ENCODE measurements around the gene CRISPLD2. TPM values are rescaled to one million over a fixed set of nuclear protein-coding genes. Genes with fewer than 3 reads are reported as not detected.

Gene CRISPLD2
- total RNA-seq, 3 donors from 2014 or later (not counting 1 experiment from before 2014, with no cell fraction given) = 0.86 to 6.3 TPM; not detected in 1

DNA sequence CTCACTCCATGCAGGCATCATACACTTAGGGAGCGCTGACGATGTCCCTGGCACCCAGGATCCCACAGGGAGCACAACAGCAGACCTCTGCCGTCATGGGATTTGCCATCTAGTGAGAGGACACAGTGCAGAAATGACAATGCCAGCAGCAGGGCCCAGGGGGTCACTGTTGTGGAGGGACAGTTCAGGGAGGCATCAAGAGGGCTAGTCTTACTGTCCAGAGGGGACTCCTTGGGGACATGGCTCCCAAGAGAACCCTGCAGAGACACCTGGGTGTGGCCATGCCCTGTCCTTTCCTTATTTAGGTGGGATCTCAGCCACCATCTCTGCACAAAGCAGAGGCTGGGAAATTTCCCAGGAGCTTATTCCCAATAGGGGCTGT, 73.7 kb downstream of the CRISPLD2 start:
- Histone ChIP-seq H3K4me3 (ENCODE audit: low read length) (no peak overlapping the region), H3K4me1 (ENCODE audit: control insufficient read depth, insufficient read depth, low read length) (peaks cover 7% of the 10 kb centered on the region), H3K27me3 (ENCODE audit: control insufficient read depth, insufficient read depth, low read length) (no peaks in the 10 kb centered on the region), H3K27ac (ENCODE audit: low read length) (no peak overlapping the region), H3K9me3 (ENCODE audit: control insufficient read depth, insufficient read depth, low read length) (no peaks in the 10 kb centered on the region), H3K36me3 (ENCODE audit: control insufficient read depth, insufficient read depth, low read length) (no peaks in the 10 kb centered on the region)
- Mint-ChIP-seq H3K4me3 (no peak overlapping the region), H3K9me3 (no peaks in the 10 kb centered on the region), H3K4me1 (peaks cover 0 to 7% of the 10 kb centered on the region in 2 donors), H3K27me3 (ENCODE audit: low read depth in 2 of 2) (peaks cover 13 to 19% of the 10 kb centered on the region in 2 donors), H3K27ac (no peak overlapping the region), H3K36me3 (no peaks in the 10 kb centered on the region)
- ATAC-seq = no peak
- no peak for DNase-seq
- 94% methylated on average over 3 of the region's 3 CpGs for WGBS (ENCODE audit: insufficient coverage)
- intact Hi-C loops (cut with micrococcal nuclease) = no loop called here
- TF ChIP-seq, protein P1, sequence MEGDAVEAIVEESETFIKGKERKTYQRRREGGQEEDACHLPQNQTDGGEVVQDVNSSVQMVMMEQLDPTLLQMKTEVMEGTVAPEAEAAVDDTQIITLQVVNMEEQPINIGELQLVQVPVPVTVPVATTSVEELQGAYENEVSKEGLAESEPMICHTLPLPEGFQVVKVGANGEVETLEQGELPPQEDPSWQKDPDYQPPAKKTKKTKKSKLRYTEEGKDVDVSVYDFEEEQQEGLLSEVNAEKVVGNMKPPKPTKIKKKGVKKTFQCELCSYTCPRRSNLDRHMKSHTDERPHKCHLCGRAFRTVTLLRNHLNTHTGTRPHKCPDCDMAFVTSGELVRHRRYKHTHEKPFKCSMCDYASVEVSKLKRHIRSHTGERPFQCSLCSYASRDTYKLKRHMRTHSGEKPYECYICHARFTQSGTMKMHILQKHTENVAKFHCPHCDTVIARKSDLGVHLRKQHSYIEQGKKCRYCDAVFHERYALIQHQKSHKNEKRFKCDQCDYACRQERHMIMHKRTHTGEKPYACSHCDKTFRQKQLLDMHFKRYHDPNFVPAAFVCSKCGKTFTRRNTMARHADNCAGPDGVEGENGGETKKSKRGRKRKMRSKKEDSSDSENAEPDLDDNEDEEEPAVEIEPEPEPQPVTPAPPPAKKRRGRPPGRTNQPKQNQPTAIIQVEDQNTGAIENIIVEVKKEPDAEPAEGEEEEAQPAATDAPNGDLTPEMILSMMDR (IDR thresholded peaks at IDR 0.05) = no peak

DNA sequence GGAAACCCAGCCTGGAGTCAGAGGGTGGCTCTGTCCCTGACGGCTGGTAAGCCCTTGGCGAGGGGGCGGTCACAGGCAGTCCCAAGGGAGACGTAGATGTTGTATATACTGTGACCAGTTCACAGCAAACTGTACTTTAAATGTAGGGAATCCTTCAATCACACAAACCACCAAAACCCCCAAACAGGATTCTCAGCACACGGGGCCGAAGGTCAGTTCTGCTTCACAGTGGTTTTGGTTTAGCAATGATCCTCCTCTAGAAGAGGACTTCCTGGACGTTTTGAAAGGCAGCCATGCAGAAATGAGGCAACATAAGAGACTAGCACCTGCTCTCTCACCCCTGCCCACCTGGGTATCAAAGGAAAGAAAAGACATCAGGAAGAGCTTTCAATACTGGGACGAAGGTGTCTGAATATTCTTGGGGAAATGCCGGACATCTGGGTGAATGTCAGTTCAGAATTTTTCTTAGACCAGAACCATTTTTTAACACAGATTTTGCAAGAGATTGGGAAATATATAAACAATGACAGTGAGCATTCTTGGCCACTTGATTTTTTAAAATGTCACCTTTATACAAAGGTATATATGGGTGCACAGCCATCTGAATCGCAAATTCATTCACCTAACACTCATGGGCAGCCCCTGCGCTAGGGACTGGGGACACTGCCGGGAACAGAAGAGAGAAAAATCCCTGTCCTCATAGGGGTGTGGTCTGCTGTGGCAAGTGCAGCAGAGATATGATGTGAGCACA, 74.2 kb downstream of the CRISPLD2 start:
- Mint-ChIP-seq H3K4me1 (peaks cover 0 to 8% of the 10 kb centered on the region in 2 donors), H3K9me3 (no peaks in the 10 kb centered on the region), H3K27ac (no peak overlapping the region), H3K4me3 (no peak overlapping the region), H3K36me3 (no peaks in the 10 kb centered on the region), H3K27me3 (ENCODE audit: low read depth in 2 of 2) (peaks cover 9 to 14% of the 10 kb centered on the region in 2 donors)
- WGBS (ENCODE audit: insufficient coverage) = 71% methylated on average over 10 of the region's 12 CpGs
- Histone ChIP-seq H3K36me3 (ENCODE audit: control insufficient read depth, insufficient read depth, low read length) (no peaks in the 10 kb centered on the region), H3K27me3 (ENCODE audit: control insufficient read depth, insufficient read depth, low read length) (no peaks in the 10 kb centered on the region), H3K4me1 (ENCODE audit: control insufficient read depth, insufficient read depth, low read length) (peaks cover 7% of the 10 kb centered on the region), H3K9me3 (ENCODE audit: control insufficient read depth, insufficient read depth, low read length) (no peaks in the 10 kb centered on the region), H3K27ac (ENCODE audit: low read length) (no peak overlapping the region), H3K4me3 (ENCODE audit: low read length) (no peak overlapping the region)
- DNase-seq (no peak), ATAC-seq (no peak)
- TF ChIP-seq, protein P1 (IDR thresholded peaks at IDR 0.05) = no peak
- intact Hi-C loops (cut with micrococcal nuclease) = no loop called here

DNA sequence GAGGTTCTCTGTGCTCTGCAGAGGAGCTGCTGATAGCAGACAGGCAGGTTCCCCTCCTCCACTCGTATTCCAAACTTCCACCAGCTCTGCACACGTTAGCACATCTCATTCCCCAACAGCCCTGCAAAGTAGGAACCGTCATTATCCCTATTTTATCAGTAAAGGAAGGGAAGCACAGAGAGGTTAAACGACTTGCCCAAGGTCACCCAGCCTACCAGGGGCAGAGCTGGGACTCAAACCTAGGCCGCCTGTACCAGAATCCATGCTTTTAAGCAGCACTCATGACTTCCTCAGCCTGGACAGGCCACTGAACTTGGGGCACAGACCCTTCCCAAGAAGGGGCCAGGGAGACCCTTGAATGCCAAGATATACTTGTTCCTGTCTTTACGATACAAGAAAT, 75.2 kb downstream of the CRISPLD2 start:
- Mint-ChIP-seq H3K27me3 (ENCODE audit: low read depth in 2 of 2) (peaks cover 9 to 12% of the 10 kb centered on the region in 2 donors), H3K9me3 (no peaks in the 10 kb centered on the region), H3K4me3 (no peak overlapping the region), H3K4me1 (peaks cover 0 to 8% of the 10 kb centered on the region in 2 donors), H3K36me3 (no peaks in the 10 kb centered on the region), H3K27ac (no peak overlapping the region)
- Histone ChIP-seq H3K4me3 (ENCODE audit: low read length) (no peak overlapping the region), H3K9me3 (ENCODE audit: control insufficient read depth, insufficient read depth, low read length) (no peaks in the 10 kb centered on the region), H3K4me1 (ENCODE audit: control insufficient read depth, insufficient read depth, low read length) (peaks cover 7% of the 10 kb centered on the region), H3K27me3 (ENCODE audit: control insufficient read depth, insufficient read depth, low read length) (no peaks in the 10 kb centered on the region), H3K36me3 (ENCODE audit: control insufficient read depth, insufficient read depth, low read length) (no peaks in the 10 kb centered on the region), H3K27ac (ENCODE audit: low read length) (no peak overlapping the region)
- intact Hi-C loops (cut with micrococcal nuclease) = no loop called here
- WGBS (ENCODE audit: insufficient coverage) = 74% methylated on average over 5 of the region's 6 CpGs
- DNase-seq = no peak
- ATAC-seq = no peak
- TF ChIP-seq, protein P1 (IDR thresholded peaks at IDR 0.05) = no peak

DNA sequence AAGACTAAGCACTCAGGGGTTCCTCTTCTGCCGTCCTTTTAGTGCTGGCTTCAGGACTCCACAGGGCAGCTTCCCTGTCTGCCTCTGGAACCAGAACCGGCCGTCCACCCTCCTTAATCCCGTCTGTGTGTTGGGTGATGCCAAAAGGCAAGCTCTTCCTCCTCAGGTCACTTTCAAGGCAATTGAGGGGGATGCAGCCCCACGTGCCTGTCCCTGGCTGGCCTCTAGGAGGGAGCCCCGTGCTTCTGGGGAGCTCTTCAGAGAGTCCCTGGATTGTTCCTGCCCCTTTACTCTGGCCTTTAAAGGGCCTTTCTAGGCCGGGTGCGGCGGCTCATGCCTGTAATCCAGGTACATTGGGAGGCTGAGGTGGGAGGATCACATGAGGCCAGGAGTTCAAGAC, 77.1 kb downstream of the CRISPLD2 start:
- H3K36me3 ChIP-seq (ENCODE audit: control insufficient read depth, insufficient read depth, low read length) = no peaks in the 10 kb centered on the region
- no peaks in the 10 kb centered on the region for H3K9me3 ChIP-seq (ENCODE audit: control insufficient read depth, insufficient read depth, low read length)
- Mint-ChIP-seq H3K27ac (no peak overlapping the region), H3K4me1 (peaks cover 0 to 8% of the 10 kb centered on the region in 2 donors), H3K27me3 (ENCODE audit: low read depth in 2 of 2) (peaks cover 9 to 12% of the 10 kb centered on the region in 2 donors), H3K4me3 (no peak overlapping the region), H3K9me3 (no peaks in the 10 kb centered on the region), H3K36me3 (no peaks in the 10 kb centered on the region)
- no peak overlapping the region for H3K4me3 ChIP-seq (ENCODE audit: low read length)
- no peak for ATAC-seq
- 83% methylated on average over 6 of the region's 9 CpGs for WGBS (ENCODE audit: insufficient coverage)
- H3K4me1 ChIP-seq (ENCODE audit: control insufficient read depth, insufficient read depth, low read length) = peaks cover 7% of the 10 kb centered on the region
- no peak overlapping the region for H3K27ac ChIP-seq (ENCODE audit: low read length)
- H3K27me3 ChIP-seq (ENCODE audit: control insufficient read depth, insufficient read depth, low read length) = no peaks in the 10 kb centered on the region
- TF ChIP-seq, protein P1 (IDR thresholded peaks at IDR 0.05) = no peak
- no peak for DNase-seq
- intact Hi-C loops (cut with micrococcal nuclease) = no loop called here

All from natural killer cell (primary cell).